Measurements from ENCODE around the gene POGZ.

DNA sequence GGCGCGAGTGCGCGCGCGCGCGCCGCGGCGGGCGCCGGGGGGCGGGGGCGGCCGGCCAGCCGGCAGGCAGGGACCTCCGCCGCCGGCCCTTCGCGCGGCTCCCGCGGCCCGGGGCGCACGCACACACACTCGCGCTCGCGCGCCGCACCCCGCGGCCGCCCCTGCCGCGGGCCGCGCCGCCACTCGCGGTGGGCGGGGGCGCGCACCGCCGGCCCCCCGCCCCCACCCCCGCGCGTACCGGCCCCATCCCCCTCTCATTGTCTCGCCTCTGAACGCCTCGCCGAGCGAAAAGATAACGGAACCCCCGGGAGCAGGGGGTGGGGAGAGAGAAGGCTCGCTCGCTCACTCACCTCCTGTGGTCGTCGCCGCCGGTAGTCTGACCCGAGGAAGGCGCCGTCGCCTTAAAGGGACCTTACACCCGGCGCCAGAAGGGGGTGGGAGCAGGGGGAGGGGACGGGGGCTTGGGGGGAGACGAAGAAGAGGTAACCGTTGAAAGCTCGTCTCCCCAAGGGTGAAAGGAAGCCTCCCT, 428 bp downstream of the POGZ start:
- no peak for TF ChIP-seq CTCF (conservative IDR thresholded peaks at IDR 0.05; ENCODE audit: low read length)
- no peak for TF ChIP-seq EZH2phosphoT487 (IDR thresholded peaks at IDR 0.05; ENCODE audit: borderline replicate concordance)
